RKO (cell line): ENCODE measurements around the gene RNU1-3.
"Not testable (repeated sequence)": the region's sequence is repeated elsewhere in the genome, so short reads cannot be mapped to it uniquely, and the experiment has no call there.

ENCODE experiments used
- DNase-seq: peaks from one replicate; pipeline ENCODE4 v3.0.0-alpha.2; 2016; ENCODE audit warnings: low spot score

The RNU1-3 gene

GRCh38 chr1:16666502-16667413, at the start of gene RNU1-3:
Gene RNU1-3, minus strand, starts transcription at chr1:16666948.
- DNase-seq = not testable (repeated sequence)

GRCh38 chr1:16713480-16713879, 46.7 kb upstream of the RNU1-3 start:
- DNase-seq = not testable (repeated sequence)

DNA sequence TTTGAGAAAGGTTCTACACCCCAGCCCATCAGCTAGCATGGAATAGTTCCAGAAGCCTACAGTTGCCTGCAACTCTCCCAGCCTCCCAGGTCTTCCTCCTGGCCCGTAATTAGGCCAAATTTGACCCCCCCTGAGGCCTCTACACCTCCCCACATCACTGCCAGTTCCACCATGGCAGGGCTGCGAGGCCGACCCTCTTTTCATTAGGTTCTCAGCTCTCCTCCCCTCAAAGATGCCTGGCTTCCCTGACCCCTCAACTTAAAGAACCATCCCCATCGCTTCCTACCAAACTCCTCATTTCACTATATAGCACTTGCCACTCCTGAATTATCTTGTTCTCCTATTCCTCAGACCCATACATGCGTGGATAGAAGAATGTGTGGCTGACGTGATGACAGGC, 46.2 kb upstream of the RNU1-3 start:
- not testable (repeated sequence) for DNase-seq

- DNase-seq = not testable (repeated sequence)
These were observed 45.8 kb upstream of the RNU1-3 start for GRCh38 chr1:16712582-16712981.

DNA sequence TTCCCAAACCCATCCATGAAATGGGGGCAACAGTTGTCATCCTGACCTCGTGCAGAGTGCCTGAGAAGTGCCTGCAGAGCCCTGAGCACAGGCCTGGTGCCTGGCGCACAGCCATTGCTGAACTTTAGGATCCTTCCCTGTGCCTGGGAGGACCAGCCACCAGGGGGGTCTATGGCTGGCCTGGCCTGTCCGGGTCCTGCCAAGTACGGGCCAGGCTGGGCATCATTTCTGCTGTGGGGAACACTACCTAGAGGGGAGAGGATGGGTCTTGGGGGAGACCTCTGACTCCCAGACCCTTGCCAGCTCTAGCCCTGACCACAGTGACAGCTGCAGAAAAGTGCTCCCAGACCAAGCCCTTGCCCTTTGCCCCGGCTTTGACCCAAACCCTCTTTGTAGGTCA, 45.4 kb upstream of the RNU1-3 start:
- not testable (repeated sequence) for DNase-seq

GRCh38 chr1:16710618-16711017, 43.9 kb upstream of the RNU1-3 start:
- not testable (repeated sequence) for DNase-seq

GRCh38 chr1:16709659-16710087, 42.9 kb upstream of the RNU1-3 start:
- DNase-seq = peak; percentile 3

GRCh38 chr1:16708704-16709103, 42.0 kb upstream of the RNU1-3 start:
- not testable (repeated sequence) for DNase-seq

DNA sequence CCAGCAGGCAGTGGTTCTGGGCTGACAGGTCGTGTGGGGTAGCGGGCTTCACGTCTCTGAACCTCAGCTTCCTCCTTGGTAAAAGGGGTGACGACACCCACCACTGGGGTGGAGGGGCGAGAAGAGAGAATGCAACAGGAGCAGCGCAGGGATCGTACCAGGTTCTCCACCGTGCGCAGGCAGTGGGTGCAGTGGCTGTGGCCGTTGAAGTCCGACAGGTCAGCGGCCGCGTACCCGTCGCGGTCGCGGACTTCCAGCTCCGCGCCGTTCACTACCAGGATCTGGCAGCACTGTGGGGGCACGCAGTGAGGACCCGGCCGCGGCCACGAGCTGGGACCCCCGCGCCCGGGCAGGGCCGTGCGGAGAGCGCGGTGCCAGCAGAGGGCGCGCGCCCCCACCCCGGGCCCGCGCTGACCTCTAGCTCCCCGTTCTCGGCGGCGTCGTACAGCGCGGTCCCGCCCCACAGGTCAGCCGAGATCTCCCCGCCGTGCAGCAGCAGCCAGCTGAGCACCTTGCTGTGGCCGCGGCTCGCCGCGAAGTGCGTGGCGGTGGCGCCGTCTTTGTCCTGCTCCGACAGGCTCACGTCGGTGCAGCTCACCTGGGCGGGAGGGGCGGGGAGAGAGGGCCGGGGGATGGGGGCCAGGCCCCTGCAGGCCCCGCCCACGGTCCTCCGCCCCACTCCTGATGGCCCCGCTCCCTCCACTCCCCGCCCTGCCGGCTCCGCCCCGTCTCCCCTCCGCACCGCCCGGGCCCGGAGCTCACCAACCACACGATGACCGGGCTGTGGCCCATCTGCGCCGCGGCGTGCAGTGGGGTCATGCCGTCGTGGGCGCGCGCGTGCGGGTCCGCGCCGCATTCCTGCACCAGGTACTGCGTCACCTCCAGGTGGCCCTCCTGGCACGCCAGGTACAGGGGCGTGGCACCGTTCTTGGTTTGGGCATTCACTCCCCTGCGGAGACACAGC, 40.7 kb upstream of the RNU1-3 start:
- not testable (repeated sequence) for DNase-seq

DNA sequence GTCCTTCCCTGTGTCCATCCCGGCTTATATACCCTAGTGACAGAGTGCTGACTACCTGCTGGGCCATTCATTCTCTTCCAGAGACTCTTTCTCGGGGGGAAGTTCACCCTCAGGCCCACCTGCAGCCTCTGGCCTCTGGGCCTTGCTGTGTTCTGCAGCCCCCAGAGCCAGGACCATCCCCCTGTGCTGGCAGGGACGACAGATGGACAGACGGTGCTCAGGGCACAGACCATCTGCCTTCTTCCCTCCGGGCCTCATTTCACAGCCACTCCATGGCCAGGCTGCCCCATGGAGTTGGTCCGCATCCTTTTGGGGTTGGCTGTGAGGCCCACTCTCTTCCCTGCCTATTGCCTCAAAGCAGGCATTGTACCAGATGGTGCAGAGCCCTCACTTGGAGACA, 39.6 kb upstream of the RNU1-3 start:
- not testable (repeated sequence) for DNase-seq

DNA sequence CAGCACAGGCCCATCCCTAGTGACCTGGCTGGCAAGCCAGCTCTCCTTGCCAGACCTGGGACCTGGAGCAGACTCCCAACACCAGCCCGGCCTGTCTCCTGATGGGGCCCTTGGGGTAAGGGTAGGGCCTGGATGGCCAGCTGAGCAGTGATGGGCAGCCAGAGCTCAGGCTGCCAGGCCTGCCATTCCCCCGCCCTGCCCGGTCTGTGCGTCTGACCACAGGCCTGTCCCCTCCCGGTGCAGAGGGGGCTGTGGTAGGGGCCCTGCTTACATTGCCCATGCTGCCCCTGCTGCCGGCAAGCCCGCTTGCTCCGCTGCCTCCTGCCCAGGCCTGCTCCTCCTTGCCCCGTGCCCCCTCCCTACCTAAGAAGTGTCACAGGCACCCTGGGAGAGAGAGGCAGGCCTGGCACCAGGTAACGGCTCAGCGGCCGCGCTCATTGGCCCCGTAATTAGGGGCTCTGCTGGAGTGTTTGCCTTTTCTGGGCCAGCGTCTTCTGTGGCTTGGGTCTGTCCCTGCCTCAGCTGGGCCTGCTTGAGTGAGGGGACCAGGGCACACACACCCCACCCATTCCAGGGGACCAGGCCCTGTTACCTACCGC, 37.9 kb upstream of the RNU1-3 start:
- not testable (repeated sequence) for DNase-seq

DNA sequence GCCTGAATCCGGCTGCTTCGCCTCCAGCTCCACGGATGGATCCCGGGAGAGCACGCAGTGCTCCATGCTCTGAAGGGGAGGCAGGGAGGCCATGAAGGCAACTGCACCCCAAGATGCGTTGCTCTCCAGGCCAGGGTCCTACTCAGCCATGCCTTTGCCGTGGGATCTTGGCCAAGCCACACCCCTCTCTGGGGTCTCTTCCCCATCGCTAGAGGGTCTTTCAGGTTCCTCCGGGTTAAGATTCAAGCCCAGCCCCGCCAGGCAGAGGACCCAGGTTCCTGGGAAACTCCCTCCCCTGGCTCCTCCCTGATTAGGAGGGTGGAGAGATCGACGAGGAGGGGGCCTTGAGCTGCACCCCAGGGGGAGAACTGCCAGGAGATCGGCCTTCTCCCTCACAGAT, 37.3 kb upstream of the RNU1-3 start:
- not testable (repeated sequence) for DNase-seq

GRCh38 chr1:16703602-16704001, 36.9 kb upstream of the RNU1-3 start:
- not testable (repeated sequence) for DNase-seq

GRCh38 chr1:16703141-16703540, 36.4 kb upstream of the RNU1-3 start:
- not testable (repeated sequence) for DNase-seq

- not testable (repeated sequence) for DNase-seq
These were observed 35.5 kb upstream of the RNU1-3 start for GRCh38 chr1:16702280-16702679.

GRCh38 chr1:16701189-16701588, 34.4 kb upstream of the RNU1-3 start:
- not testable (repeated sequence) for DNase-seq

DNA sequence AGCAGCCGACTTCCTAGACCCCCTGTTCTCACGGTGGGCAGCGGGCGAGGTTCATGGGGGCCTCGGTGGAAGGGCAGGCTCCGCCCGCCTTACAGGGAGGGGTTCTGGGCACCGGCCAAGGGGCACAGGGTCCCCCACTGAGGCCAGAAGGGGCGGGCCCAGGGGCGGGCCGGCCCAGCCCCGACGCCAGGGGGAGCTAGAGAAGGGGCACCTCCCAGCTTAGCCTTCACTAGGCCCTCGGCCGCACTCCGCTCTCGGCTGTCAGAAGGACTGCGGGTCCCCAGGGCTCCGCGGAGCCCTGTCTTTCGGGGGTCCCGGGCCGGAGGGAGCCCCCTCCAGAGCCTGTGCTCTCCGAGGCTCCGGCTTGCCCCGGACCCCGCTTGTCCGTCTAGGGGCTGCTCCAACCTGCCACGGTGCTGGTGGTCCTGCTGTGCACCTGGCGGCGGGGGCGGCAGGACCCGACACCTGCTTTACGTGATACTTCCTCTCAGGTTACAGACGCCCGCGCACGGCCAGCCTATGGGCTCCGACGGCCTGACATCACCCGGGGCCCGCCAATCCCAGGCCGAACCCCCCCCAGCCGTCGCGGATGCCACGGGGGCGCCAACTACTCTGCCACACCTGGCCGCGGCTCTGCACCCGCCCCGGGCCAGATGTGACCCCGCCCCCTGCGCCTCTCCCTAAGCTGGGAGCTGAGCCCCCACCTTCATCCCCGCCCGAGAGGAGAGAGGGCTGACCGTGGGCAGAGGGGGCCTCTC, 33.6 kb upstream of the RNU1-3 start:
- DNase-seq = not testable (repeated sequence)

GRCh38 chr1:16699440-16699839, 32.7 kb upstream of the RNU1-3 start:
- not testable (repeated sequence) for DNase-seq

DNA sequence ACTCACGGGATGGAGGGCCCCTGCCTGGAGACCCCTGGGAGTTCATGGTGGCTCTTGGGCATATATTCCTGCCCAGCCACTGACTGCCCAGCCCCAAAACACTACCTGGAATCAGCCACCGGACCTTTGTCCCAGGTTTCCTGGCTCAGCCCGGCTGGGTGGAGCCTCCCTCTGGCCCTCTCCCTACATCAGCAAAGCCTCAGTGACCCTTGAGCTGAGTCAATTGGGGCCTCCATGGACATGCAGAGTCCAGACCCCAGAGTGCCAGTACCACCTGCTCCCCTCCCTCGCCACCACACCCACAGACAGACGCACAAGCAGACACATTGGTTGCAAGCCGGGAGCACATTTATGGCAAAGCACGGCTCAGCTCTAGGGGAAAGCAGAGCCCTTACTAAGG, 30.4 kb upstream of the RNU1-3 start:
- DNase-seq = not testable (repeated sequence)

- DNase-seq = not testable (repeated sequence)
These were observed 29.9 kb upstream of the RNU1-3 start for GRCh38 chr1:16696507-16697150.

GRCh38 chr1:16694308-16694702, 27.6 kb upstream of the RNU1-3 start:
- DNase-seq = not testable (repeated sequence)
